ENCODE measurements around the gene C3AR1.

DNA sequence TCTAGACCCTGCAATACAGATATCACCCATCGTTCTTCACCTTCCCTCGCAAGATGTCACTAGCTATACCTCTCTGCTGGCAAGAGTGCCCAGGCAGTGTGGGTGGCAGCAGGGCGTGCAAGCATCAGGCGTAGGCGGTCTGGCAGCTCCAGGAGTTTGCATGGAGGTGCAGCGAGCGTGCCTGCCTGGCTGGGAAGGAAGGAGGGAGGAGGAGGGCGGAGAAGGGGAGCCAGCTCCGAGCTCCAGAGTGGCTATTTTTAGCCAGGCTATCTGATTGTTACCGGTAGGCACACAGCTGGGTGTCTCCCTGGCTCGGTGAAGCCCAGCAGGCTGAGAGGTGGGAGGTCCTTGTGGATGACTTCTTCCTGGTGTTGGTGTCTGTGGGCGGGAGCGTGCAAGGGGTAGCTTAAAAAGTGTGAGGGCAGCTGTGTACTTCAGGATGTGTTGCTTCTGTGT is 27.5 kb downstream of the C3AR1 start:
- peak; percentile 54 for TF ChIP-seq GATA2 (IDR thresholded peaks at IDR 0.05; ENCODE audit: low read depth, low read length)
- TF ChIP-seq GATA3 (IDR thresholded peaks at IDR 0.05; ENCODE audit: low read depth, low read length): no peak

Data from SH-SY5Y (cell line).